Cardiac fibroblast (primary cell): ENCODE data around the gene TFAP2D.

Experiments used
- DNase-seq, 2 donors: peaks; one replicate each; pipeline versions ENCODE4 v3.0.0 to v3.0.0-alpha.2; 2010; ENCODE audit warnings: low read depth in 2 of 2
- H3K4me3 ChIP-seq, 2 donors: replicated peaks in 1 of 2; 1 replicate in 1 of 2; 2 replicates in 1 of 2; pipeline ENCODE4 v1.5.1; 2011; ENCODE audit warnings: low read depth in 2 of 2, low read length in 2 of 2, mild to moderate bottlenecking in 2 of 2, moderate library complexity in 1 of 2
- CTCF ChIP-seq: IDR thresholded peaks from one replicate; pipeline ENCODE4 v1.5.1; 2011; ENCODE audit warnings: low read depth, mild to moderate bottlenecking, low read length, inconsistent platforms

The TFAP2D gene

DNA sequence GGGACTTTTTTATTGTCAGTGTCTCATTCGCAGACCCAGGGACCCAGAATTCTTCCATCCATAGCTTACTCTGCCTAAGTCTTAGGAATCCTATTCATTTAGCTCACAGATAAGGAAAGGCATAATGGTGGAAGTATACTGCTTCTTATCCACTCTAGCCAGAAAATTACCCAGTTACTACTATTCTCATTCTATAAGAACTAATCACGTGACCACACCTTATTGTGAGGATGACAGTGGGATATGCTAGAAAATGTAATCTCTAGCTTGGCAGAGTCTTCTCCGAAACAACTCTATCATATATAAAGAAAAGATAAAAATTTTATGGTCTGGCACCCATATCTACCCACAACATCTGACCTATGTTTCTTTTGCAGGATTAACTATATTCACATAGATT lies 21.2 kb downstream of the TFAP2D start:
- no peak overlapping the region for H3K4me3 ChIP-seq
- TF ChIP-seq CTCF: no peak
- no peak for DNase-seq

DNA sequence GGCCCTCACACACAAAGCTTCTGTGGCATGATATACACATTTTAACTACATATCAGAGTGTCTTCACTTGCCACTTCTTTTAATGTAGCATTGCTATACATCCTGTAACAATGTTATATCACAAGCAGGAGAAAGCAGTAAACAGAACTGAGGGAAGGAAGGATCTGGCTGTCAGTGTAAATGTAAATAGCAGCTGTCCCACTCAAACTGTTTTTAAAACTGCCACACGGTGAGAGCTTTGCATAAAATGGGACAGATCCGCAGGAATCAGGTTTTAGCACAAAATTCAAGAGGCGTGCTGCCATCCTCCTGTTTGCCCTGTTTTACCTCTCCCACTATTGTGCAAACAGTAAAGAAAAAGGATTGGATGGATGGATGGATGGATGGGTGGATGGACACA lies 28.8 kb downstream of the TFAP2D start:
- TF ChIP-seq CTCF: no peak
- DNase-seq: no peak
- no peak overlapping the region for H3K4me3 ChIP-seq

DNA sequence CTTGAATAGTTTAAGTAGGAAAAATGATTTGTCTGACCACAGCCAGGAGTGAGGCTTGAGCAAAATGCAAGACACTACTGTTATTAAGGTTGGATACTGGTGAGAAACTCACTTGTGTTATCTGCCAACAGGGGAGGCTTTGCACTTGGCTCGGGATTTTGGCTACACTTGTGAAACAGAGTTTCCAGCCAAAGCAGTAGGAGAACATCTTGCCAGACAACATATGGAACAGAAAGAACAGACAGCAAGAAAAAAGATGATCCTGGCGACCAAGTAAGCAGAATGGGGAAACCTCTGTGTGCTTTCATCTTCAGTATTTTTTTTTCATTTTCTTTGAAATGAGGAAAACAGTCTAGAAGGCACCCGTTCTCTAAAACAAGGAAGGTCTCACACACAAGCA lies 31.6 kb downstream of the TFAP2D start:
- no peak for TF ChIP-seq CTCF
- DNase-seq: no peak
- H3K4me3 ChIP-seq: no peak overlapping the region

DNA sequence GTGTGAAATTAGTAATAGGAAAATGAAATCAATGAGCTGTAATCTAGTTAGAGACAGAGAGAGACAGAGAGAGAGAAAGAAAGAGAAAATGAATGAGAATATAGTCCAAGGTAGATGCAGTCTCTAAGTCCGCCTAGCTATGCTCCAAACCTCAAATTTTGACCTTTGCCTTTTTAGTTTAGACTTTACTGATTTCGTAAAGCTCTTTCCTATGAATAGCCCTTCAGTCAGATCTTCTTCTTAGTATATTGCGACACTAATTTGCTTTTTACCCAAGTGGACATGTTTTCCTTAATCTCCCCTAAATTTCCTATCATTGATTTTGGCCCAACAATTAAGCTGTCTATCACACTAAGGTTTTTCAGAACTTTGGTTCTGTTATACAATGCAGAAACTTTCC lies 49.5 kb downstream of the TFAP2D start:
- no peak for TF ChIP-seq CTCF
- no peak overlapping the region for H3K4me3 ChIP-seq
- DNase-seq: no peak

- no peak for DNase-seq
- H3K4me3 ChIP-seq: no peak overlapping the region
- no peak for TF ChIP-seq CTCF
Measured at GRCh38 chr6:50778696-50779095, 65.4 kb downstream of the TFAP2D start.

DNA sequence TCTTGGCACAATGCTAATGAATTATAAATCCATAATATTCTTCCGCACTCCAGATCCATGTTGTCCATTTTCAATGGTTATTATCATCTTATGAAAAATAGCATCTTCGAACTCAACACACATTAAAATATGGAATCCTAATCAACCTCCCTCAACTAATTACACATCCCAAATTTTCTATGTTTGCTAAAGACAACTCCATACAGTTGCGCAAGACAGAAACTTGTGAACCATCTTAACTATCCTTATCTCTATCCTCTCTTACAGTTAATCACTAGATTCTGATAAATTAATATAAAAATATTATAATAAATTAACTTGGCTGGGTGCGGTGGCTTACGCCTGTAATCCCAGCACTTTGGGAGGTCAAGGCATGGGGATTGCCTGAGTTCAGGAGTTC lies 67.1 kb downstream of the TFAP2D start:
- no peak for DNase-seq
- H3K4me3 ChIP-seq: no peak overlapping the region
- no peak for TF ChIP-seq CTCF

DNA sequence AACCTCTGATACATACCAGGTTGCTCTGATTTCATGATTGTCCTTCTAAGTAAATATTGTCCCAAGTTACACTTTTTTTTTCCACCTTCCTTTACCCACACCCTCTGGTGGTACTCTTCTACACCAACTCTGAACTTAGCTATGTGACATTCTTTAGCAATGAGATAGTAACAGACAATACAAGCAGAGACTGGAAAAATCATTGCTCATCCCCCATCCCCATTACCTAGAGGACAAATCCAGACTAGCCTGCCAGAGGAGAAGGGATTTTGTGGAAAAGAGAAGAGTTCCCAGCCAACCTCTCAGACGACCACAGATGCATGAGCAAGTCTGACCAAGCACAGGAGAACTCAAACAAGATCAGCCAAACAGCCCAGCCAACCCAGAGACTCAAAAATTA lies 72.6 kb downstream of the TFAP2D start:
- TF ChIP-seq CTCF: no peak
- DNase-seq: no peak
- H3K4me3 ChIP-seq: no peak overlapping the region
